Measurements from ENCODE around the gene ABCB8. TPM values are rescaled to one million over a fixed set of nuclear protein-coding genes. Genes with fewer than 3 reads are reported as not detected.

ABCB8 gene
- total and polyA plus RNA-seq, 2 experiments from 2014 or later = 29.6 to 31.6 TPM

GRCh38 chr7:151014950-151015349 lies 13.3 kb upstream of the ABCB8 start:
- 61 to 66% methylated on average over 8 of the region's 8 CpGs for WGBS, 2 experiments (ENCODE audit: low coverage in 1 of 2, low lambda C conversion rate in 2 of 2, missing lambda C conversion rate in 2 of 2)
- in situ Hi-C loops (cut with MboI) = no loop called here
- H3K9me3 ChIP-seq (ENCODE audit: low read depth) = no peaks in the 10 kb centered on the region
- no peak for TF ChIP-seq EZH2phosphoT487 (IDR thresholded peaks at IDR 0.05; ENCODE audit: insufficient read depth, low read depth)
- TF ChIP-seq EZH2 (IDR thresholded peaks at IDR 0.05; ENCODE audit: insufficient read depth, poor library complexity, severe bottlenecking) = no peak
- H3K27ac ChIP-seq = no peak overlapping the region
- H3K36me3 ChIP-seq (ENCODE audit: low read depth) = no peaks in the 10 kb centered on the region
- H2AFZ ChIP-seq = no peak overlapping the region
- H3K27me3 ChIP-seq (replicated peaks; ENCODE audit: insufficient read depth) = peaks cover 9% of the 10 kb centered on the region
- H3K4me2 ChIP-seq (ENCODE audit: unreplicated experiment) = no peak overlapping the region
- H3K4me1 ChIP-seq (ENCODE audit: insufficient read depth) = no peaks in the 10 kb centered on the region
- no peaks in the 10 kb centered on the region for H3K79me2 ChIP-seq (ENCODE audit: insufficient read depth)
- peak; percentile 64 for DNase-seq
- H3F3A ChIP-seq (ENCODE audit: insufficient read depth) = no peaks in the 10 kb centered on the region
- H3K9me2 ChIP-seq (ENCODE audit: insufficient read depth) = no peaks in the 10 kb centered on the region
- no peaks in the 10 kb centered on the region for H4K20me1 ChIP-seq (ENCODE audit: insufficient read depth)
- no peak overlapping the region for H3K4me3 ChIP-seq
- H3K9ac ChIP-seq = no peak overlapping the region

GRCh38 chr7:151015967-151016366 lies 12.3 kb upstream of the ABCB8 start:
- 75 to 78% methylated on average over 5 of the region's 5 CpGs for WGBS, 2 experiments (ENCODE audit: low coverage in 1 of 2, low lambda C conversion rate in 2 of 2, missing lambda C conversion rate in 2 of 2)
- Histone ChIP-seq H3K27me3 (replicated peaks; ENCODE audit: insufficient read depth) (peaks cover 19% of the 10 kb centered on the region), H3K36me3 (ENCODE audit: low read depth) (no peaks in the 10 kb centered on the region)

GRCh38 chr7:151016505-151016904 lies 11.7 kb upstream of the ABCB8 start:
- no peaks in the 10 kb centered on the region for H3K79me2 ChIP-seq (ENCODE audit: insufficient read depth)
- H3K36me3 ChIP-seq (ENCODE audit: low read depth) = no peaks in the 10 kb centered on the region
- 85 to 93% methylated on average over 5 to 8 of the region's 8 CpGs for WGBS, 2 experiments (ENCODE audit: low coverage in 1 of 2, low lambda C conversion rate in 2 of 2, missing lambda C conversion rate in 2 of 2)
- TF ChIP-seq EZH2phosphoT487 (IDR thresholded peaks at IDR 0.05; ENCODE audit: insufficient read depth, low read depth) (no peak), EZH2 (IDR thresholded peaks at IDR 0.05; ENCODE audit: insufficient read depth, poor library complexity, severe bottlenecking) (no peak)
- H3K9me2 ChIP-seq (ENCODE audit: insufficient read depth) = no peaks in the 10 kb centered on the region
- H3K27me3 ChIP-seq (replicated peaks; ENCODE audit: insufficient read depth) = peaks cover 19% of the 10 kb centered on the region
- DNase-seq = no peak
- H4K20me1 ChIP-seq (ENCODE audit: insufficient read depth) = no peaks in the 10 kb centered on the region
- no peaks in the 10 kb centered on the region for H3F3A ChIP-seq (ENCODE audit: insufficient read depth)
- H3K4me2 ChIP-seq (ENCODE audit: unreplicated experiment) = no peak overlapping the region
- H3K27ac ChIP-seq = no peak overlapping the region
- no peak overlapping the region for H3K9ac ChIP-seq
- no peaks in the 10 kb centered on the region for H3K4me1 ChIP-seq (ENCODE audit: insufficient read depth)
- H3K4me3 ChIP-seq = no peak overlapping the region
- no peak overlapping the region for H2AFZ ChIP-seq
- in situ Hi-C loops (cut with MboI) = no loop called here
- no peaks in the 10 kb centered on the region for H3K9me3 ChIP-seq (ENCODE audit: low read depth)

More at GRCh38 chr7:151015967-151016366, 12.3 kb upstream of the ABCB8 start:
- TF ChIP-seq EZH2 (IDR thresholded peaks at IDR 0.05; ENCODE audit: insufficient read depth, poor library complexity, severe bottlenecking) (no peak), EZH2phosphoT487 (IDR thresholded peaks at IDR 0.05; ENCODE audit: insufficient read depth, low read depth) (no peak)
- Histone ChIP-seq H3K9ac (no peak overlapping the region), H3K79me2 (ENCODE audit: insufficient read depth) (no peaks in the 10 kb centered on the region), H4K20me1 (ENCODE audit: insufficient read depth) (no peaks in the 10 kb centered on the region), H3K9me3 (ENCODE audit: low read depth) (no peaks in the 10 kb centered on the region), H3K27ac (no peak overlapping the region), H3K4me3 (no peak overlapping the region), H3K4me1 (ENCODE audit: insufficient read depth) (no peaks in the 10 kb centered on the region), H2AFZ (no peak overlapping the region), H3K4me2 (ENCODE audit: unreplicated experiment) (no peak overlapping the region), H3F3A (ENCODE audit: insufficient read depth) (no peaks in the 10 kb centered on the region), H3K9me2 (ENCODE audit: insufficient read depth) (no peaks in the 10 kb centered on the region)
- no peak for DNase-seq
- in situ Hi-C loops (cut with MboI) = no loop called here

GRCh38 chr7:151016942-151017341 lies 11.3 kb upstream of the ABCB8 start:
- Histone ChIP-seq H3K79me2 (ENCODE audit: insufficient read depth) (no peaks in the 10 kb centered on the region), H4K20me1 (ENCODE audit: insufficient read depth) (no peaks in the 10 kb centered on the region), H3K4me2 (ENCODE audit: unreplicated experiment) (no peak overlapping the region), H3K27me3 (replicated peaks; ENCODE audit: insufficient read depth) (peaks cover 19% of the 10 kb centered on the region), H3K4me3 (no peak overlapping the region), H3K36me3 (ENCODE audit: low read depth) (no peaks in the 10 kb centered on the region), H3F3A (ENCODE audit: insufficient read depth) (no peaks in the 10 kb centered on the region), H3K9me3 (ENCODE audit: low read depth) (no peaks in the 10 kb centered on the region), H3K9me2 (ENCODE audit: insufficient read depth) (no peaks in the 10 kb centered on the region), H3K9ac (no peak overlapping the region), H2AFZ (no peak overlapping the region), H3K4me1 (ENCODE audit: insufficient read depth) (no peaks in the 10 kb centered on the region), H3K27ac (no peak overlapping the region)
- TF ChIP-seq EZH2phosphoT487 (IDR thresholded peaks at IDR 0.05; ENCODE audit: insufficient read depth, low read depth) = no peak
- TF ChIP-seq EZH2 (IDR thresholded peaks at IDR 0.05; ENCODE audit: insufficient read depth, poor library complexity, severe bottlenecking) = no peak
- in situ Hi-C loops (cut with MboI) = no loop called here
- no peak for DNase-seq
- 81 to 82% methylated on average over 12 to 15 of the region's 15 CpGs for WGBS, 2 experiments (ENCODE audit: low coverage in 1 of 2, low lambda C conversion rate in 2 of 2, missing lambda C conversion rate in 2 of 2)
